GM18870 (cell line): ENCODE measurements around the gene SYPL2.

Source experiments
- ATAC-seq: cut with Tn5 transposase; IDR thresholded peaks from one replicate; pipeline ENCODE4 v1.9.1; 2021; ENCODE audit warnings: moderate library complexity; ENCODE audit not compliant: unreplicated experiment

SYPL2 gene

GRCh38 chr1:109513110-109513710 lies 46.9 kb downstream of the SYPL2 start:
- ATAC-seq = no peak

- no peak for ATAC-seq
Measured at GRCh38 chr1:109514846-109515245, 48.5 kb downstream of the SYPL2 start.

- no peak for ATAC-seq
Measured at GRCh38 chr1:109516872-109517271, 50.5 kb downstream of the SYPL2 start.

- ATAC-seq = no peak
Measured at GRCh38 chr1:109517337-109517736, 51.0 kb downstream of the SYPL2 start.

GRCh38 chr1:109521002-109521951 lies 54.9 kb downstream of the SYPL2 start:
- ATAC-seq = no peak

GRCh38 chr1:109522026-109522425 lies 55.7 kb downstream of the SYPL2 start:
- no peak for ATAC-seq

GRCh38 chr1:109523706-109524105 lies 57.4 kb downstream of the SYPL2 start:
- ATAC-seq = no peak

GRCh38 chr1:109527098-109527811 lies 60.9 kb downstream of the SYPL2 start:
- ATAC-seq = no peak

GRCh38 chr1:109527846-109528695 lies 61.7 kb downstream of the SYPL2 start:
- ATAC-seq = no peak

GRCh38 chr1:109528712-109529111 lies 62.4 kb downstream of the SYPL2 start:
- ATAC-seq = no peak

GRCh38 chr1:109529881-109530456 lies 63.6 kb downstream of the SYPL2 start:
- ATAC-seq = no peak

GRCh38 chr1:109530457-109531087 lies 64.2 kb downstream of the SYPL2 start:
- no peak for ATAC-seq

- ATAC-seq = no peak
Measured at GRCh38 chr1:109531380-109531779, 65.0 kb downstream of the SYPL2 start.
